ENCODE results near the gene CHEK2. TPM values are rescaled to one million over a fixed set of nuclear protein-coding genes. Genes with fewer than 3 reads are reported as not detected.
"Not testable (repeated sequence)": the region's sequence is repeated elsewhere in the genome, so short reads cannot be mapped to it uniquely, and the experiment has no call there.

CHEK2 gene
- 10 to 100 TPM in 2 of 10 donors, 1 to 10 TPM in 8; 5.0 to 13.2 (median 8.5) TPM for polyA plus RNA-seq (ENCODE audit: insufficient read length in 10 of 10)
- long read RNA-seq, donor 1, partial matches to known transcripts, result 0 of 14 reads
- long read RNA-seq, donor 1, other reads (novel, unspliced or antisense), result 12 of 14 reads
- long read RNA-seq, donor 2, partial matches to known transcripts, result 0 of 2 reads
- long read RNA-seq, donor 2, other reads (novel, unspliced or antisense), result 0 of 2 reads
- long read RNA-seq, donor 3, result 0 reads
- long read RNA-seq, donor 4, result 0 reads
- long read RNA-seq, donor 5, result 0 reads
- long read RNA-seq, donor 6, partial matches to known transcripts, result 11 of 30 reads
- long read RNA-seq, donor 6, other reads (novel, unspliced or antisense), result 17 of 30 reads
- long read RNA-seq, donor 7, partial matches to known transcripts, result 8 of 18 reads
- long read RNA-seq, donor 7, other reads (novel, unspliced or antisense), result 7 of 18 reads
- long read RNA-seq, donor 8, partial matches to known transcripts, result 0 of 1 reads
- long read RNA-seq, donor 8, other reads (novel, unspliced or antisense), result 0 of 1 reads
- long read RNA-seq, donor 9, result 0 reads

GRCh38 chr22:28741785-28742561 lies at the start of gene CHEK2, which contains the start of gene HSCB:
TSS of gene CHEK2 (minus strand) at chr22:28741820. CDS start at chr22:28734721, 7,099 bp downstream.
TSS of gene HSCB (plus strand) at chr22:28742039. CDS start at chr22:28742096, 57 bp downstream.
- DNase-seq, result peak; percentile 98 to 99 (median 99)

- DNase-seq, result no peak
Measured at GRCh38 chr22:28791124-28791523, 49.5 kb upstream of the CHEK2 start.

GRCh38 chr22:28788601-28789000 lies 47.0 kb upstream of the CHEK2 start:
- no peak for DNase-seq

GRCh38 chr22:28783786-28784671 lies 42.4 kb upstream of the CHEK2 start:
- DNase-seq, result no peak

- no peak for DNase-seq
Measured at GRCh38 chr22:28780296-28780695, 38.7 kb upstream of the CHEK2 start.

GRCh38 chr22:28779833-28780232 lies 38.2 kb upstream of the CHEK2 start:
- DNase-seq, result no peak

GRCh38 chr22:28774378-28774777 lies 32.8 kb upstream of the CHEK2 start:
- no peak for DNase-seq

- peak in 1 of 3 donors; percentile 75 for DNase-seq
Measured at GRCh38 chr22:28773461-28773867, 31.8 kb upstream of the CHEK2 start.

- DNase-seq, result peak; percentile 95 to 98 (median 97)
Measured at GRCh38 chr22:28772633-28773460, 31.2 kb upstream of the CHEK2 start, which contains the start of gene CCDC117. TSS of gene CCDC117 (plus strand) at chr22:28772695. CDS start at chr22:28772850, 155 bp downstream.

- no peak for DNase-seq
Measured at GRCh38 chr22:28771195-28771791, 29.7 kb upstream of the CHEK2 start.

GRCh38 chr22:28769394-28770085 lies 27.9 kb upstream of the CHEK2 start:
- DNase-seq, result no peak

GRCh38 chr22:28768701-28769393 lies 27.2 kb upstream of the CHEK2 start:
- no peak for DNase-seq

- no peak for DNase-seq
Measured at GRCh38 chr22:28766628-28767027, 25.0 kb upstream of the CHEK2 start.

GRCh38 chr22:28762000-28762399 lies 20.4 kb upstream of the CHEK2 start:
- DNase-seq, result not testable (repeated sequence)

GRCh38 chr22:28761449-28761755 lies 19.8 kb upstream of the CHEK2 start:
- DNase-seq, result no peak

- DNase-seq, result no peak
Measured at GRCh38 chr22:28759861-28760560, 18.4 kb upstream of the CHEK2 start.

- DNase-seq, result not testable (repeated sequence)
Measured at GRCh38 chr22:28754512-28754911, 12.9 kb upstream of the CHEK2 start.

GRCh38 chr22:28750471-28750881 lies 8.9 kb upstream of the CHEK2 start:
- peak; percentile 44 to 71 (median 67) for DNase-seq

Measured in muscle of back (tissue), 13 donors.